GM18505 (cell line): ENCODE measurements around the gene CD14.
"Not testable (repeated sequence)": the region's sequence is repeated elsewhere in the genome, so short reads cannot be mapped to it uniquely, and the experiment has no call there.

Experiments
- ATAC-seq: cut with Tn5 transposase; IDR thresholded peaks from one replicate; pipeline ENCODE4 v1.9.1; 2021; ENCODE audit not compliant: unreplicated experiment
- POLR2A ChIP-seq: IDR thresholded peaks from 4 replicates; pipeline ENCODE4 v1.6.1; 2011; ENCODE audit warnings: borderline replicate concordance; ENCODE audit not compliant: insufficient read depth, insufficient read length; ENCODE audit errors: extremely low read depth

The CD14 gene

DNA sequence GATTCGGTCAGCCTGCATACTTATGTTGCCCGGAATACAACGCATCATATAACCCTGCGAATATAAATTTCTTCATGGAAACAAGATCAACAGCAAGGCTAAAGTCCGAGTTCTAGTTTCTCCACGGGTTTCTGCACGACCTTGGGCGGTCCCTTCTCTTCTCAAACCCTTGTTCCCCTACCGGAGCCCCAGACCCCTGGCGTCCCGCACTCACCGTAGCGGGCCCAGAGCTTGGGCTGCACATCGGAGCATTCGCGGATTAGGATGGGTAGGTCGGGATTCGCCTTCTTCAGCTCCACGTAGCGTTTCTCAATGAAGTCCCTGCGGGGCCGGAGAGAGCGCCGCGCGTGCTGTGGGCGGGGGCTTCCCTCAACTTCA lies 14.1 kb upstream of the CD14 start:
- TF ChIP-seq POLR2A, result no peak

DNA sequence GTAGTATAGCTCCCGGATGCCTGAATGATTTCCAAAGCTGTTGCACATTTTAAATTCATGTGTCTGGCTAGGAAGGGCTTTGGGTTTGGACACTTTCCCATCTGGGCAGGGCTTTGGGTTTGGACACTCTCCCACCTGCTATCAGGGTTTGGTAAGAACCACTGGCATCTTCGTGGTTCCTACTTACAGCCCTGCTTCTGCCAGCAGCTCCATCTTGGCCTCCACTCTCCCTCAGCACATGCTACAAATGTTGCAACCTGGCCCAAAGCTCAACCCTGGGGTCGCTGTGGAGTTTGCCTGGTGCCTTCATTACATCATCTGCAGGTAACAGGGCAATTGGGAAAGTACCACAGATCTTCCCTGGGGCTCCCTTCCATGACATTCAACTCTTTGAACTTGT lies 9.7 kb upstream of the CD14 start:
- no peak for ATAC-seq
- no peak for TF ChIP-seq POLR2A

More for the DNA sequence above, 14.1 kb upstream of the CD14 start:
- ATAC-seq, result no peak

DNA sequence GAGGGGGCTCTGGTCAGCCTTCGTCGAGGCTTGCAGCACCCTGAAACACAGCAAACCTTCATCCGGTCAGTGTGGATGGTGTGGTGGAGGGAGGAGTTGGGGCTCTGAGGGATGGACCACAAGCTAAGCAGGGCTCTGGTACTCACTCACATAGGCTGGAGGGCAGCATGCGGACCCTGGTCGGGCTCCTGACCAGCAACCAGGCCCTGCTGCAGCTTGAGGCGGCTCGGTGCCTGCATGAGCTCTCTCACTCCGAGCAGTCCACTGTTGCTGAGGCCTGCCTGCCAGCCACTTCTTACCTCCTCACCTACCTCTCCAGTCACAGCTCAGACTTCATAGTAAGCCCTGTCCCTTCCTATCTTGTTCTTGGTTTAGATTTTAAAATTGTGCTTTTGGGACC lies 8.7 kb upstream of the CD14 start:
- TF ChIP-seq POLR2A, result no peak
- no peak for ATAC-seq

DNA sequence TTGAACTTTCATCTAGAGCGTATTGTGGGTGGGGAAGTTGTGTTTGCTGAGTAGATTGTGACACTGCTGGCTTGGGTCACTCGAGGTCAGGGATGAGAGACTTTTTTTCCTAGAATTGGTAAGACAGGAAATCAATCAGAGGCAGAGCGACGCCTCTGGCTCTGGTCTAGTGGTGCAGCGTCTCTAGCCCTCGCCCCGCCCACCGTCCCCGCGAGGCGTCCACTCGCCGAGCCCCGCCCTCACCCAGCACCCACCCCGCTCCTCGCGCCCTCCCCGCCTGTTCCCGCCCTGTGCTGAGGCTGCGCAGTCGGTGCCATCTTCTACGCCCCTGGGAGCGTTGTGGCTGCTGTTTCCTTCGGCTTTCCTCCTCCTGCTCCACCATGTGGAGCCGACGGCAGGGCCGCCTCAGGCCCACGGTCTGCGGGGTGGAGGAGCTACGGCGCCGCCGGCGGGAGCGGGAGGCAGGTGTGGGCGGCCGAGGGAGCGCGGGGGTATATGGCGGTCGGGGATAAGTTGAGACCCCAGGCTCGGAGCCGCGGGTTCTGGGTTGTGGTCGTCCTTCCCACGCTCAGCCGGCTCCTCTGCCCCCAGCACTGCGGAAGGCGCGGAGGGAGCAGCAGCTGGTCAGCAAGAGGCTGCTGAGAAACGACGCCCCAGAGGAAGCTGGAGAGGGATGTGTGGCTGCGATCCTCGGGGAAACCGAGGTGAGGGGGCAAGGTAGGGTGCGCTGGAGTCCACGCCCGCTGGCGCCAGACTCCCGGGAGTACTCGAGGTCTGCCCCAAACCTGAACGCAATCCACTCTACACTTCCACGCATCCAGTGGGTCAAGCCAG lies 6.4 kb upstream of the CD14 start, which contains the start of gene TMCO6:
TMCO6 (plus strand) TSS at position 304 of the 834 bp plus-strand sequence; CDS start at position 381, 77 bp downstream.
- TF ChIP-seq POLR2A, result peak; percentile 81
- peak; percentile 95 for ATAC-seq

DNA sequence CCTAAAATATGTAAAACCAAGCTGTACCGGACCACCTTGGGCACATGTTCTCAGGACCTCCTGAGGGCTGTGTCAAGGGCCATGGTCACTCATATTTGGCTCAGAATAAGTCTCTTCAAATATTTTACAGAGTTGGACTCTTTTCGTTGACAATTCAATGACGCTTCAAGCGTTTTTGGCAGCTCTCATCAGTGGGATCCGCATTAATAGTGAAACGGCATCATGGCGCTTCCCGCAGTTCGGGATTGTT lies 5.8 kb upstream of the CD14 start:
- not testable (repeated sequence) for ATAC-seq

DNA sequence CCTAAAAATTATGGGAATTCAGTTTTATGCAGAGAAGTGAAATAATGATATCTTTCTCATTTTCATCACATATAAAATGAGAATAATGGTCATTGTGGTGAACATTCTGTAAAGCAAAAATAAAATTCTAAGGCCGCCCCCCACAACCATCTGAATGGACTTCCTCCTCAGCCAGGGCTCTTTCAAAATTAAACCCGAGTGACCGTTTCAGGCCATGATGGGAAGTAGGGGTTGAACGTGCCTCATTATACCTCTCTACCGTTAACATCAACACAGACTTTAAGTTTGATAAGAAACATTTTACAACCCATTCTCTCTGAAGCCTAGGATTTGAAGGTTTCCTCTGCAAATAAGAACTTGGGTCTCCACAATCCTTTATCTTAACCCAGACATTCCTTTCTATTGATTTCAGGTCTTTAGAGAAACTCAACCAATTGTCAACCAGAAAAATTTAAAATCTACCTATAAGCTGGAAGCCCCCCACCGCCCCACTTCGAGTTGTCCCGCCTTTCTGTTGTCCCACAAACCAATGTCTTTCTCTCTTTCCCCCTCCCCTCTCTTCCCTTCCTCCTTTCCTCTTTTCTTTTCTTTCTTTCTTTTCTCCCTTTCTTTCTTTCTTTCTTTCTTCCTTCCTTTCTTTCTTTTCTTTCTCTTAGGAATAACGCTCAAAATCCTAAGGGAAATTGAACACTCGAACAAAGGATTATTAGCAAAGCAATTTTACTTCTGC lies 4.6 kb upstream of the CD14 start:
- ATAC-seq, result no peak
- TF ChIP-seq POLR2A, result no peak

DNA sequence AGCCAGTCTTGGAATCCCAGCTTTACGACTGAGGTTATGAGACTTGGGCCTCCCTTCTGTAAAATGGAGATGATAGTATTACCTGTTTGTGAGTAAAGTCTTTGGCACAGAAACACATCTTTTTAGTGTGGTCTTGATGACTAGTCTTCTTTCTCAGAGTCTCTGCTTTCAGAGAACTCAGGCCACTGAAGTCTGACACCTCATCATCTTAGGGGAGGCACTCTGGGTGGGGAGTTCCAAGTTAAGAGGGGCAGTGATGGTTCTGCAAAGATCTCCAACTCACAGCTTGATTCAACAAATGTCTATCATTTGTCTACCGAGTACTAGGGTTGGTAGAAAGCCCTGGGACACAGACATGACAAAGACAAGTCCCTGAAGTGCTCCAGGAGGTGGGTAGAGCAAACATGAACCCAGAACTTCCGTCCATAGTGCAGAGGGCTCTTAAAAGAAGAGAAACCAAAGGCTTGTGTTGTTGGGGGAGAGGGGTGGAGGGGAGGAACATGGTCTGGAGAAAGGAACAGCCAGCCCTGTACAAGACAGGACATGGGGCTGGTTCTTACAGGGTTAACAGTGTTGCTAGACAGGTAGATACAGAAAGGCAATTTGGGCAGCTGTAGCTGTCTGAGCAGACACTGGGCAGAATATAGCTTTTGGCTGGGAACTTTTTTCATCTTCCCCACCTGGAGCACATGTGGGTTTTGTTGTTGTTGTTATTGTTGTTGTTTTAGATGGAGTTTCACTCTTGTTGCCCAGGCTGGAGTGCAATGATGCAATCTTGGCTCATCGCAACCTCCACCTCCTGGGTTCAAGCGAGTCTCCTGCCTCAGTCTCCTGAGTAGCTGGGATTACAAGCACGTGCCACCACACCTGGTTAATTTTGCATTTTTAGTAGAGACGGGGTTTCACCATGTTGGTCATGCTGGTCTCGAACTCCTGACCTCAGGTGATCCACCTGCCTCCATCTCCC lies 2.6 kb upstream of the CD14 start:
- ATAC-seq, result no peak
- TF ChIP-seq POLR2A, result no peak

DNA sequence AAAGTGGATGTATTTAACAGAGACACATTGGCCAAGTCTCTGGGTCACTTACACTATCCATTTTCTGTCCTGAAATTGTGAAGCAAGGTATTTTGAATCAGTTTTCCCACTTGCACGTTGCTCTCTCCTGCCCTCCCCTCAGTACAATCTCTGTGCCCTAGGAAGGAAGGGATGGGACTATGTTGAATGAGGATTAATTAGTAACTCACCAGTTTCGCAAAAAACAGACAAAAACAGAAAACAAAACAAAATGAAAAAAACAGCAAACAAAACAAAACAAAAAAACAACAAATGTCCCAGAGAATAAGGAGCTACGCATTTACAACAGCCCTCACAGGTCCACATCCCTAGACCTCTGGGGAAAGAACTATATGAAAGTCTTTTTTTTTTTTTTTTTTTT lies 1.1 kb upstream of the CD14 start:
- TF ChIP-seq POLR2A, result no peak
- no peak for ATAC-seq

DNA sequence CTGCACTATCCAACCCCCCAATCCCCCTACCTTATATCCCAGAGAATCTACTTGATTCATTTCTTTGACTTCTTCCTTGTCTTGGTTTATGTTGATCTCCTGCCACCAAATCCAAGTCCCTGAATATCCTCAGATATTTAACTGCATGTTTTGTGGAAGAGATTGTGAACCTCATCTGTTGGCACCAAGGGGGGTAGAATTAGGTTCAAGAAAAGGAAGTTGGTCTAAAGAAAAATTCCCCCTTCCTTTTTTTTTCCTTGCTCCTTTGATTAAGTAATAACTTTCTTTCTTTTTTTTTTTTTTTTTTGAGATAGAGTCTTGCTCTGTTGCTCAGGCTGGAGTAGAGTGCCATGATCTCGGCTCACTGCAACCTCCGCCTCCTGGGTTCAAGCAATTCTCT lies 526 bp upstream of the CD14 start:
- TF ChIP-seq POLR2A, result no peak
- ATAC-seq, result no peak

DNA sequence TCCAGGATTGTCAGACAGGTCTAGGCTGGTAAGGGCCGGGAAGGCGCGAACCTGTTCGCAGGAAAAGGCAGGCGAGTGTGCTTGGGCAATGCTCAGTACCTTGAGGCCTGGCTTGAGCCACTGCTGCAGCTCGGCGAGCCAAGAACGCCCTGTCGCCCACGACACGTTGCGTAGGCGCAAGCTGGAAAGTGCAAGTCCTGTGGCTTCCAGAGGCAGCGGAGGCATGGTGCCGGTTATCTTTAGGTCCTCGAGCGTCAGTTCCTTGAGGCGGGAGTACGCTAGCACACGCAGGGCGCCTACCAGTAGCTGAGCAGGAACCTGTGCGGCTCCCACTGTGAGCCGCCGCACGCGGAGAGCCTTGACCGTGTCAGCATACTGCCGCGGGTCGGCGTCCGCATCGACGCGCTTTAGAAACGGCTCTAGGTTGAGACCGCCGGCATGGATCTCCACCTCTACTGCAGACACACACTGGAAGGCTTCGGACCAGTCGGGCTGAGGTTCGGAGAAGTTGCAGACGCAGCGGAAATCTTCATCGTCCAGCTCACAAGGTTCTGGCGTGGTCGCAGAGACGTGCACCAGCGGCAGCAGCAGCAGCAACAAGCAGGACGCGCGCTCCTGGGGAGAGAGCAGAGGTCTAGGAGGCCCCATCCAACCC lies 482 bp downstream of the CD14 start:
- ATAC-seq, result peak; percentile 49
- no peak for TF ChIP-seq POLR2A

DNA sequence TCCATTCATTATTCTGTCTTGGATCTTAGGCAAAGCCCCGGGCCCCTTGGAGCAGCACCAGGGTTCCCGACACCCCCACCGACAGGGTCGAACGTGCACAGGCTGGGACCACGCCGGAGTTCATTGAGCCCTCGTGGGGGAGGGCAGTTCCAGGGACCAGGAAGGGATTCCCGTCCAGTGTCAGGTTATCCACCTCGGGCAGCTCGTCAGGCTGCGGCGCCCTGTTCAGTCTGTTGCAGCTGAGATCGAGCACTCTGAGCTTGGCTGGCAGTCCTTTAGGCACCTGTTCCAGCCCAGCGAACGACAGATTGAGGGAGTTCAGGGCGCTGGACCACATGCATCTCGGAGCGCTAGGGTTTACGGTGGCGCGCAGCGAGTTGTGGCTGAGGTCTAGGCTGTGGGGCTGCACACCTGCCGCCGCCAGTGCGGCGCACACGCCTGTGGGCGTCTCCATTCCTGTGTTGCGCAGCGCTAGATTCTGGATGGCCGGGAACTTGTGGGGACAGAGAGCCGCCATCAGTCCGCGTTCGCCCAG lies 1.1 kb downstream of the CD14 start:
- peak; percentile 39 for ATAC-seq
- TF ChIP-seq POLR2A, result no peak

DNA sequence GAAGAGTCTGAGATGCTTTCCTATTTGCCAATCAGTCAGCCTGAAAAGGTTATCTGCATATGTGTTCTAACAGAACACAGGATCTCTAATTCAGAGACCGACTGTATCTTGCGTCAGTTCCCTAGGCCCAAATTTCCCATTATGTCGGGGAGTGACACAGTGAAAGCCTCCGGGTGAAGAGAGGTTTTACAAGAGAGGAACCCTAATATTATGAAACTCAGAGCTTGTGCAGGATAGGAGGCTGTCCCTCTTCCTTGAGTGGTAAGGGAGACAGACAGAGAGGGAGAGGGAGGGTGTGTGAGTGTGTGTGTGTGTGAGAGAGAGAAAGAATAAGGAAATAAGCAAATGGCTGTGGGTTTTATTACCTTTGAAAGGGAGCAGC lies 1.9 kb downstream of the CD14 start:
- no peak for TF ChIP-seq POLR2A
- no peak for ATAC-seq
